ENCODE results near the gene DOCK2.
"Not testable (repeated sequence)": the region's sequence is repeated elsewhere in the genome, so short reads cannot be mapped to it uniquely, and the experiment has no call there.

The DOCK2 gene

DNA sequence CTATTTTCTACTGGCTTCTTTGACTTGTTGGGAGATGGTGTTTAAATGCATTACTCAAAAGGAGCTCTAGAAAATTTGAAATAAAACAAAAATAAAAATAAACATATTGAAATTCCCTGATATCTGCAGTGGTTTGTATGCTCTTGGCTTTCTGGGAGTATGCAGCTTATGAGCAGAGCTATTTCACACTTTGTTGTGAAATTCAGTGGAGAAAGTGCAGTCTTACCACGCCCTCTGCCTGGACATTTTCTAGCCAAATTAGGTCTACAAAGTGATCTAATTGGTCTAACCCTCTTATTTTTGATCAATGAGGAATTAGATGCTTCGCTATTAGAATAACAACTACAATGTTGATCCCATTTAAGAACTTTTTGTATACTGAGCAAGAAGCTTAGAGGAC, 276.4 kb downstream of the DOCK2 start:
- DNase-seq = no peak

DNA sequence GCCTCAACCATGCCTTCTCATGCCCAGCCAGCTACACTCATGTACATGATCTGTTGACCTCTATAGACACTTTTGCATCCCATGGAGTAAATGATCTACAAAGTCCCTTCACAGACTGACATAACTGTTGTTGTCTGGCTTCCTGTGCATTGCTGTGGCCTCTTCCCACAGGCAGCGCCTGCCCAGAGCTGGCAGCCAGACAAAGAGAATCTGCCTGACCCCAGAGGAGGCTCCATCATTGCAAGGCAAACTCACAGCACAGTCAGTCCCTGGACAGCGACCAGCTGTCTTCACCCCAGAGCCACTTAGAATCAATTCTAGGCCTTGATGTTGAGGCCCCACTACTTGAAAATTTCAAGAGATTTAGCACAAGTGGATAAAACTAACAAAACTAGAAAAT, 277.7 kb downstream of the DOCK2 start:
- no peak for DNase-seq

GRCh38 chr5:169917500-169917899, 280.4 kb downstream of the DOCK2 start:
- no peak for DNase-seq

DNA sequence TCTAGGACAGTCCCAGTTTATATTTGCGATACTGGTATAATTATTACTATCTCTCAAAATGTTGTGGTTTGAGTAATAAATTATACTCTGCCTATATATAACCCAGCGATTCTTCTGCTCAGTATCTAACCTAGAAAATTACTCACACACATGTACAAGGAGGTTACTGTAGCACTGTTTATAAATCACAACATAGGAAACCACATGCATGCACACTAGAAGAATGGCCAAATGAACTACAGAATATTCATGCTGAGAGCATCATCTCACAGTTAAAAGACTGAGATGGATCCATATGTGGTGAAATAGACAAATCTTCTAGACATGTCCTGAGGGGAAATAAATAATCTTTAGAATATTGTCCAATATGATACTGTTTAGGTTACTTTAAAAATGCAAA, 281.2 kb downstream of the DOCK2 start:
- no peak for DNase-seq

GRCh38 chr5:169920474-169920873, 283.4 kb downstream of the DOCK2 start:
- no peak for DNase-seq

DNA sequence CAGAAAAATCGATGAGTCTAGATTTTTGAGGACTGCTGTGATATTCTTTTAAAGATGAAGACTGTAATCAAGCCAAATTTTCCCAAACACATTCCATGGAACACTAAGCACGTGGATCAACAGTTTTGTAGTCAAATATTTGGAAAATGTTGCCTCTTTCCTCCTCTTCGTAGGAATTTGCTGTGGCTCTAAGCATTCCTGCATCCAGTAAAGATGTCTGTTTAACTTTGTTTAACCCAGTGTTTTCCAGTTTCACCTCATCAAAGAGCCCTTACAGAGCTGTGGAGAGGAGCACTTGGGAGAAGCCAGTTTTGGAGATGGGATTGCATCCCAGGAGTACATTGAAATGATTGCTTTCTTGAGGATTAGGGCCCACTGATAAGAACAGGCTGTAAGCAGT, 284.3 kb downstream of the DOCK2 start:
- DNase-seq = no peak

GRCh38 chr5:169921949-169922348, 284.9 kb downstream of the DOCK2 start:
- DNase-seq = no peak

DNA sequence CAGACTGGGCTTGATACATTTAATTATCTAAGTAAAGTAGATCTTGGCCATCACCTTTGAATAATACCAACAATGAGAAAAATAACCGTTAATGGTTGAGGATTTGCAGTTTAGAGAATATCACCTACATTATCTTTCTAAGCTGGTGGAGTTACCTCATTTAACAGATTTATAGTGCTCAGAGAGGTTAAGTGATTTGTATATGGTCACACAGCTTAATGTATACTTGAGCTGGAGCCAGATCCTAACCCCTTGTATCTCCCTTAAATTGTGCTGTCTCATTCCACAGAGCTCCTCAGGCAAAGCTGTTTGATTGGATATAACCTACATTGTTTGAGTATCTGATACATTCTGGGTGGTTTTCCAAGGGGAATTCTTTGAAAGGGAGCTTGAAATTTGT, 285.4 kb downstream of the DOCK2 start:
- no peak for DNase-seq

GRCh38 chr5:169923988-169924387, 286.9 kb downstream of the DOCK2 start:
- no peak for DNase-seq

- DNase-seq = no peak
Observed at GRCh38 chr5:169933127-169933526, 296.1 kb downstream of the DOCK2 start.

- DNase-seq = no peak
Observed at GRCh38 chr5:169933616-169934015, 296.5 kb downstream of the DOCK2 start.

DNA sequence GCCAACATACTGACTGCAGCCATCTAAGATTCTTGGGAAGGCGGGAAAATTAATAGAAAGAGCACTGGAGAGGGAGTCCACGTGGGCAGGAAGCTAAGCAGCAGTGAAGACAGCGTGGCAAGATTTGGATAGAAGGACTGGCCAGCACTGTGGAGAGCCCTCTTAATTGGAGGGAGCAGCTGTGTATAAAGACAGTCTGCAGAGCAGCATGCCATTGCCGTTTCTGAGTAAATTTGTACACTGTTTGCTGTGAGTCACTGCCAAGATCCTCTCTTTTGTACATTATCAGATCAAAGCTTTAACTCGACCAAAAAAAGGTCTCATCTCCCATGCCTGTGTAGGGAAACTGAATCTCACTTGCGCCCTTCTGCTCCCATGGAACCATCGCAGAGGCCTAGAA, 297.9 kb downstream of the DOCK2 start:
- no peak for DNase-seq

GRCh38 chr5:169935762-169936161, 298.7 kb downstream of the DOCK2 start:
- no peak for DNase-seq

- DNase-seq = no peak
Observed at GRCh38 chr5:169938439-169938838, 301.4 kb downstream of the DOCK2 start.

DNA sequence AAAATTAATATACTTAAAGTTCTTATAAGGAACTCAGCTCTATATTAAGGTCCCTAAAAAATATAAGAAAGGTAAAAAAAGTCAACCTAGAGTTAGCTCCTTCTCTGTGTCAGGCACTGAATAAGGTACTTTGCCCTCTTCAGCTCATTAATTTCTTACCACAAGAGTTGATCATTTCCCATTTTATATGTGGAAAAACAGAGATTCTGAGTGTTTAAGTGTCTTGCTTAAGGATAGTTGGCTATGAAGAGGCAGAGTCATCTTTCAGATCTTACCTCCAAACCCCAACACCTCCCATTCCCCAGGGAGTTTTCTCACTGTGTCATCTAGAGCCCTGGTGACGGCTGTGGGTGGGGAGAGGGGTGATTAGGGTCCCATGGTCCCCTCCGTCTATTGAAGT, 302.7 kb downstream of the DOCK2 start:
- DNase-seq = no peak

GRCh38 chr5:169941542-169941941, 304.5 kb downstream of the DOCK2 start:
- DNase-seq = no peak

DNA sequence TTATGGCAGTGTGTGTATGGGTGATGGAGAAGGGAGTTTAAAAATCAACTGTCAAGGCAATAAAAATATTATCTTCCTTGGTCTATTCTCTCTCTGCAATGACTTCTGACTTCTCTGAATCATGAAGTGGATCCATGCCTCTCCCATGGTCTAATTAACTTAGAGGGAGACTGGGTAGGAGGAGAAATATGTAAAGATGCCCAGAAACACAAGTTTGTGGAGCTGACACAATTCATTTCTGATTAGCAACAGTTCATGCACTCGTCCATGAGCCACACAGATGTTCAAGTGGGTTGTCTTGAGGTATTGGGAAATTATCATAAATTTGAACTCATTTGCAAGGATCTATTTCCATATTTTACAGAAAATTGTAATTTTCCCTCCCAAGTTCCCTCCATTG, 305.1 kb downstream of the DOCK2 start:
- no peak for DNase-seq

DNA sequence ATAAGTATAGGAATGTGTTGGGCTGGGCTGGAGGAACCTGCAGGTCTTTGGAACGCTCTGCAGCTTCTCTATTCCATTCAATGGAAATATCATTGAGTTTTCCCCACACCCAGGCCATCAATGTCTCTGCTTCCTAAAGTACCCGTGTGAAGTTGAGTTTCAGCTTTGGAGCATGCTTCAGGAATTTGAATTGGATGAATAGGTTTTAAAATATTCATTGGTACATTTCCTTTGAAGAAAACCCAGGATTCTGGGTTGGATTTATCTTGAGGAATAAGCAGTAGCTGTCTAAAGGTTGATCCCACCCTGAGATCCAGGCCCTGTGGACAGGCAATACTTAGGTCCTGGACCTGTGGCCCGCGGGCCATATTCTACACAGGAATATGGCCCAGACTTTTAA, 306.0 kb downstream of the DOCK2 start:
- no peak for DNase-seq

GRCh38 chr5:169944115-169944514, 307.0 kb downstream of the DOCK2 start:
- no peak for DNase-seq

DNA sequence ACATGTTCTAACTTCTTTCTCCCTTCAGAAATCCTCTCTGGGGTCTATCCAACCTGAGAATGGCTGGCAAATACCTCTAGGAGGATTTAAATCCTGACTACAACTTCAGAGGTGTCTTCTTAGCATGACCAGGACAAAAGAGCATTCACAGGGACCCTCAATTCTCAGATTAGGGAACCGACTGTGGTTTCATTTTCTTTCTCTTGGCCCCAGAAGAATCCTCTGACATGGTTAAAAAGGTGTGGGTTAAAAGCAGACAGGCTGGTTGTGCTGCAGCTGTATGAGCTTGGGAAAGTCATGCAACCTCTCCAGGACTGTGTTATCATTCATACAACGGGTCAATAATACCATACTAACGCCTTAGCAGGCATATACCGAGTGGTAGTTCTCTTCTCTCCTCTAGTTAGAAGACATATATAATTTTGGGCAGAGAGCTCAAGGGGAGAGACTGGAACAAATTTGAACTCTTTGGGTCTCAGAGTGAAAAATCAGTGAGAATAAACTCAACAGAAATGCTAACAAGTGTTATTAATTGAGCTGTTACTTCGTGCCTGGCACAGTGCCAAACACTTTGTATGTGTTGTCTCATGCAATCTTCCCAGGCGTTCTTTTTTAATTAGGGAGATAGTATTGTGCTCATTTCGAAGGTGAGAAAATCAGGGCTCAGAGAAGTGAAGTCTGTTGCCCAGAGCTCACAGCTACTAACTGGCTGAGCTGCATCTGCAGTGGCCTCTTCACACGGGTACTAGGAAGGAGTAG, 308.0 kb downstream of the DOCK2 start:
- DNase-seq = no peak

- DNase-seq = no peak
Observed at GRCh38 chr5:169945831-169946261, 308.8 kb downstream of the DOCK2 start.

DNA sequence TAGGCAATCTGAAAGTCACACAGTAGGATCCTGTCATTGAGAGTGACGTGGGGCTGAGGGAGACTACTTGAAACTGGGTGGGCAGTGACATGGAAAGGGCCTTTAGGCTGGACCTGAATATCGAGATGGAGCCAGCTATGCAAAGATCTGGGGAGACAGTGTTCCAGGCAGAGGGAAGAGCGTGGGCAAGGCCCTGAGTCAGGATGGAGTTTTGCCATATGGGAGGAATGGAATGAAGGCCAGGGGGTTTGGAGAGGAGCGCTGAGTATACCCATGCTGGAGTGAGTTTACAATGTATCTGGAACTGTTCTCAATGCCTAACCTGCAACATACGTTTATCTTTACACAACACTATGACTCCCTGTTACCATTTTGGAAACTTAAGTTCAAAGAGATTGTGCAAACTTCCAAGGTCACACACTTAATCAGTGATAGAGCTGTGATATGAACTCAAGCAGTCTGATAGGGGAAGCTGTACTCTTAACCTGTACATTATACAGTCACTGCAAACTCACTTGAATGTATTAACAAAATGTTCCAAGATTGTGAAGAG, 309.7 kb downstream of the DOCK2 start:
- no peak for DNase-seq

DNA sequence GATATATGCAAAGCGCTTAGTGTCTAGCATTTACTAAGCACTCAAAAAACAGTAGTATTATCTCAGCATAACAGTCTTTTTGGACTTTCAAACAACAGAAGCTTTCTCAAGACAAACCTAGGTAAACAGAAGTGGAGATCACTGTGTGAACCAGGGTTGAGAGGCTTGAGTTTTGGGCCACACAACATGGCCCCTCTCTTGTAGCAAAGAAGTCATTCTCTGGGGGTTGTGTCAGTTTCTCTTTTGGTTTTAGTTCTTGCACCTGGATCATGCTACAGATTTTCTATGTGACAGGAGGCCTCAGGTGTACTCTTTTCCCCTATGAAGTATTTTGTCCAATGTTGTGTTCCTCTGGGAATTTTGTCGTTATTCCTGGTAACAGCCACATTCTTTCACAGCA, 313.3 kb downstream of the DOCK2 start:
- DNase-seq = no peak

DNA sequence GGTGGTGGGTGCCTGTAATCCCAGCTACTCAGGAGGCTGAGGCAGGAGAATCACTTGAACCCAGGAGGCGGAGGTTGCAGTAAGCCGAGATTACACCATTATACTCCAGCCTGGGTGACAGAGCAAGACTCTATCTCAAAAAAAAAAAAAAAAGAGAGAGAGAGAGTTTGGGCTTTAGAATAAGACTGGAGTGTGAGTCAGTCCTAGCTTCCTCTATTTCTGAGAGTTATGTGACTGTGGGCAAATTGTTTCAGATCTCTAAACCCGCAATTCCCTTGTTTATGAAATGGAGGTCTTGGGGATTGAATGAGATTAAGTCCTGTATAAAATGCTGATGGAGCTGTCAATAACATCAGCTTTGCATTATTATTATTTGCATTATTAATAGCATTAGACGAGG, 316.1 kb downstream of the DOCK2 start:
- DNase-seq = not testable (repeated sequence)

DNA sequence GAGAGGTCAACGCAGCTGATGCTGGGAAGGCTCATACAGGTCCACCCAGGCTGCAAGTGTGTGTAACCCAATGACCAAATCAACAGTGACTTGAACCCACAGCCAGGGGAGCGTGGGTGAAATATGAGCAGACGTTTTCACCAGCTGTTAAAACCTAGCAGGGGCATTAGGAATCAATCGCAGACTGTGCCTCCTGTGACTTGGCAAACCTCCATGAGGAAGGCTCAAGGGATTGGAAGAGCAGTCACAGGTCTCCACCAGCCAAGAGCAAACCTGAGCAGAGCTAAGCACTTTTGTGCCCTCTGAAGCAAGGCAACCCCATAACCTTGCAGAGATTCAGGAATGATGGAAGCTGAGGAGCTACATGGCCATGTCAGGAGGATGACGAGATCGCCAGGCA, 317.7 kb downstream of the DOCK2 start:
- DNase-seq = no peak

Data from NCI-H510A (cell line).